Stomach smooth muscle (tissue), 2 donors: ENCODE data around the gene LTBP1.

Source experiments
- H3K27ac ChIP-seq: one replicate; pipeline ENCODE4 v1.7.0; 2013; ENCODE audit warnings: mild to moderate bottlenecking, low read length, inconsistent platforms
- H3K27me3 ChIP-seq, 2 donors: one replicate each; pipeline ENCODE4 v1.7.0; 2013; ENCODE audit warnings: low read length in 2 of 2; ENCODE audit not compliant: insufficient read depth in 2 of 2, control insufficient read depth in 1 of 2
- H3K36me3 ChIP-seq, 2 donors: one replicate each; pipeline ENCODE4 v1.7.0; 2013; ENCODE audit warnings: low read length in 2 of 2; ENCODE audit not compliant: control insufficient read depth in 2 of 2, insufficient read depth in 2 of 2
- H3K4me1 ChIP-seq: one replicate; pipeline ENCODE4 v1.7.0; 2013; ENCODE audit warnings: low read length; ENCODE audit not compliant: control insufficient read depth, insufficient read depth
- H3K4me3 ChIP-seq, 2 donors: one replicate each; pipeline ENCODE4 v1.7.0; 2013; ENCODE audit warnings: low read length in 2 of 2
- H3K9ac ChIP-seq, 2 donors: one replicate each; pipeline ENCODE4 v1.7.0; 2013; ENCODE audit warnings: low read length in 2 of 2, mild to moderate bottlenecking in 1 of 2
- H3K9me3 ChIP-seq, 2 donors: one replicate each; pipeline ENCODE4 v1.7.0; 2013; ENCODE audit warnings: low read length in 2 of 2; ENCODE audit not compliant: control insufficient read depth in 2 of 2
- donor health status: healthy.
- donor health status: Pancreatic carcinoma.

The LTBP1 gene

GRCh38 chr2:33258387-33258786 is 311.6 kb downstream of the LTBP1 start:
- no peaks in the 10 kb centered on the region for H3K4me1 ChIP-seq
- no peak overlapping the region for H3K9ac ChIP-seq
- H3K27ac ChIP-seq: no peak overlapping the region
- no peaks in the 10 kb centered on the region for H3K27me3 ChIP-seq
- H3K9me3 ChIP-seq: no peaks in the 10 kb centered on the region
- H3K4me3 ChIP-seq: no peak overlapping the region
- peaks cover 12 to 13% of the 10 kb centered on the region in 2 donors for H3K36me3 ChIP-seq

- Histone ChIP-seq H3K27ac (no peak overlapping the region), H3K9me3 (no peaks in the 10 kb centered on the region), H3K36me3 (peaks cover 11 to 26% of the 10 kb centered on the region in 2 donors), H3K27me3 (no peaks in the 10 kb centered on the region), H3K4me1 (peaks cover 12% of the 10 kb centered on the region), H3K4me3 (no peak overlapping the region), H3K9ac (no peak overlapping the region)
Observed at GRCh38 chr2:33262097-33262496, 315.3 kb downstream of the LTBP1 start.

DNA sequence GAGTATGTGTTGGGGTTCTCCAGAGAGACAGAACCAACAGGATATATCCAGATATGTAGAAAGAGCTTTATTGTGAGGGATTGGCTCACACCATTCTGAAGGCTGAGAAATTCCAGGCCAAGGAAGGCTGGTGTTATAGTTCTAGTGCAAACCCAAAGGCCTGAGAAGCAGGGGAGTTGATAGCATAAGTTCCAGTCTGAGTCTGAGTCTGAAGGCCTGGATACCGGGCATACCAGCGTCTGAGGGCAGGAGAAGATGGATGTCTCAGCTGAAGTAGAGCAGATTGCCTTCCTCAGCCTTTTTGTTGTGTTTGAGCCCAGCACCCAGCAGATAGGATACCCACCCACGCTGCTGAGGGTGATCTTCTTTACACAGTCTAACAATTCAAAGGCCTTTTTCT is 318.0 kb downstream of the LTBP1 start:
- no peak overlapping the region for H3K4me3 ChIP-seq
- no peaks in the 10 kb centered on the region for H3K27me3 ChIP-seq
- H3K9me3 ChIP-seq: no peaks in the 10 kb centered on the region
- H3K9ac ChIP-seq: no peak overlapping the region
- peaks cover 3 to 20% of the 10 kb centered on the region in 2 donors for H3K36me3 ChIP-seq
- peak overlapping the region; percentile 66 for H3K27ac ChIP-seq
- H3K4me1 ChIP-seq: peaks cover 12% of the 10 kb centered on the region

GRCh38 chr2:33265584-33266338 is 319.0 kb downstream of the LTBP1 start:
- Histone ChIP-seq H3K4me1 (peaks cover 12% of the 10 kb centered on the region), H3K27ac (peak overlapping the region; percentile 55)

GRCh38 chr2:33266467-33266866 is 319.7 kb downstream of the LTBP1 start:
- H3K4me1 ChIP-seq: peaks cover 12% of the 10 kb centered on the region

More at GRCh38 chr2:33265584-33266338, 319.0 kb downstream of the LTBP1 start:
- H3K9ac ChIP-seq: no peak overlapping the region
- no peaks in the 10 kb centered on the region for H3K9me3 ChIP-seq
- H3K4me3 ChIP-seq: no peak overlapping the region
- no peaks in the 10 kb centered on the region for H3K27me3 ChIP-seq
- H3K36me3 ChIP-seq: peaks cover 3 to 20% of the 10 kb centered on the region in 2 donors

GRCh38 chr2:33267043-33267442 is 320.3 kb downstream of the LTBP1 start:
- Histone ChIP-seq H3K27ac (peak overlapping the region; percentile 55), H3K27me3 (no peaks in the 10 kb centered on the region), H3K4me3 (no peak overlapping the region), H3K4me1 (peaks cover 12% of the 10 kb centered on the region), H3K9me3 (no peaks in the 10 kb centered on the region), H3K9ac (no peak overlapping the region), H3K36me3 (peaks cover 3 to 20% of the 10 kb centered on the region in 2 donors)

More at GRCh38 chr2:33266467-33266866, 319.7 kb downstream of the LTBP1 start:
- Histone ChIP-seq H3K27ac (peak overlapping the region; percentile 55), H3K9me3 (no peaks in the 10 kb centered on the region), H3K9ac (no peak overlapping the region), H3K27me3 (no peaks in the 10 kb centered on the region), H3K4me3 (no peak overlapping the region), H3K36me3 (peaks cover 3 to 20% of the 10 kb centered on the region in 2 donors)

GRCh38 chr2:33267756-33268155 is 321.0 kb downstream of the LTBP1 start:
- Histone ChIP-seq H3K27me3 (no peaks in the 10 kb centered on the region), H3K36me3 (peaks cover 3 to 26% of the 10 kb centered on the region in 2 donors), H3K27ac (no peak overlapping the region), H3K9ac (no peak overlapping the region), H3K4me1 (peaks cover 12% of the 10 kb centered on the region), H3K9me3 (no peaks in the 10 kb centered on the region), H3K4me3 (no peak overlapping the region)

GRCh38 chr2:33268246-33268831 is 321.6 kb downstream of the LTBP1 start:
- no peaks in the 10 kb centered on the region for H3K9me3 ChIP-seq
- no peak overlapping the region for H3K27ac ChIP-seq
- H3K9ac ChIP-seq: no peak overlapping the region
- H3K4me1 ChIP-seq: peaks cover 12% of the 10 kb centered on the region
- H3K27me3 ChIP-seq: no peaks in the 10 kb centered on the region
- H3K4me3 ChIP-seq: no peak overlapping the region
- peaks cover 0 to 23% of the 10 kb centered on the region in 2 donors for H3K36me3 ChIP-seq

DNA sequence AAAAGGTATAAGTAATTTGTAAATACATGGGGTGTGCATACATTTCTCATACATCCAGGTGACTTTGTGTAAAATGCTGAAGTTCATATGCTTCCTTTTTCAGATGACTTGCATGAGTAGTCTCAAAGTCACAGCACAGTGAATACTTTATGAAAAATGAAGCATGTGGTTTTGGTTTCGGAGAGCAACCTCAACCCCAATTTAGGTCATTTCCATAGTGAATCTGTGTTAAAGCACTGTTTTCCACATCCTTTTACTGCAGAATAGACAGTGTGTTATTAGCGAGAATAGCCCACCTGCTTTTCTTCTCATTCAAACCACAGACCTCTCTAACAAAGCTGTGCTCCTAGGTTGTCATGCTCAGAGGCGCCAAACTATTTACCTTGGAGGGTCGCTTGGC is 325.2 kb downstream of the LTBP1 start:
- H3K27ac ChIP-seq: no peak overlapping the region
- H3K4me1 ChIP-seq: peaks cover 11% of the 10 kb centered on the region
- peaks cover 4 to 13% of the 10 kb centered on the region in 2 donors for H3K36me3 ChIP-seq
- no peak overlapping the region for H3K9ac ChIP-seq
- no peaks in the 10 kb centered on the region for H3K27me3 ChIP-seq
- no peak overlapping the region for H3K4me3 ChIP-seq
- H3K9me3 ChIP-seq: no peaks in the 10 kb centered on the region

DNA sequence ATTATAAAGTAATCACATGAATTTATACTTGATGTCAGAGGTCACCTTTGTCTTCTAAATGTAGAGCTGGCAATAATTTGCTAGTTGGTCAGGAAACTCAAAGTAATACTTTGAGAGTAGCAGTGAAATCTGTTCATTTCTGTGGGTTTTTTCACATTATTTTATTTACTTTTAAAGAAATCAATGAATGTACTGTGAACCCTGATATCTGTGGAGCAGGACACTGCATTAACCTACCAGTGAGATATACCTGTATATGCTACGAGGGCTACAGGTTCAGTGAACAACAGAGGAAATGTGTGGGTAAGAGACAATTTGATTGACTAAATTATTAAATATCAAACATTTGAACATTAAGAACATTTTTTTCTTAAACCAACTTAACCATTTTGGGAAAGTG is 326.7 kb downstream of the LTBP1 start:
- no peaks in the 10 kb centered on the region for H3K27me3 ChIP-seq
- H3K9ac ChIP-seq: no peak overlapping the region
- H3K4me1 ChIP-seq: peaks cover 18% of the 10 kb centered on the region
- H3K36me3 ChIP-seq: peaks cover 4 to 12% of the 10 kb centered on the region in 2 donors
- no peak overlapping the region for H3K27ac ChIP-seq
- no peak overlapping the region for H3K4me3 ChIP-seq
- no peaks in the 10 kb centered on the region for H3K9me3 ChIP-seq

GRCh38 chr2:33274524-33274923 is 327.8 kb downstream of the LTBP1 start:
- Histone ChIP-seq H3K27me3 (no peaks in the 10 kb centered on the region), H3K4me1 (peaks cover 18% of the 10 kb centered on the region), H3K9ac (no peak overlapping the region), H3K4me3 (no peak overlapping the region), H3K36me3 (peaks cover 4 to 12% of the 10 kb centered on the region in 2 donors), H3K27ac (no peak overlapping the region), H3K9me3 (no peaks in the 10 kb centered on the region)
